Sigmoid colon (tissue), 7 donors: Measurements from ENCODE around the gene ANO4. TPM values are rescaled to one million over a fixed set of nuclear protein-coding genes. Genes with fewer than 3 reads are reported as not detected.
"Not testable (repeated sequence)": the region's sequence is repeated elsewhere in the genome, so short reads cannot be mapped to it uniquely, and the experiment has no call there.

Source experiments
- DNase-seq: peaks from one replicate; pipeline ENCODE4 v3.0.0-alpha.2; 2019
- H3K27ac ChIP-seq, 4 donors: fragments of 200-600 bp; sonication (generic); one replicate each; pipeline ENCODE4 v1.5.1; 2016 to 2019; ENCODE audit warnings: mild to moderate bottlenecking in 1 of 4
- H3K27me3 ChIP-seq, 3 donors: fragments of 200-600 bp; sonication (generic); one replicate each; pipeline ENCODE4 v1.5.1; 2019; ENCODE audit warnings: mild to moderate bottlenecking in 1 of 3
- H3K36me3 ChIP-seq, 4 donors: fragments of 200-600 bp; sonication (generic); one replicate each; pipeline ENCODE4 v1.5.1; 2016 to 2019
- H3K4me1 ChIP-seq, 4 donors: fragments of 200-600 bp; sonication (generic); one replicate each; pipeline ENCODE4 v1.5.1; 2017 to 2019
- H3K4me3 ChIP-seq, 4 donors: fragments of 200-600 bp; sonication (generic); one replicate each; pipeline ENCODE4 v1.5.1; 2017 to 2019; ENCODE audit warnings: mild to moderate bottlenecking in 2 of 4, moderate library complexity in 1 of 4
- H3K9me3 ChIP-seq, 4 donors: fragments of 200-600 bp in 3 of 4; sonication (generic) in 3 of 4; one replicate each; pipeline versions ENCODE4 v1.5.1 to v1.6.1; 2013 to 2019
- EP300 ChIP-seq, 4 donors: sonication (generic); formaldehyde crosslinking; IDR thresholded peaks; one replicate each; pipeline ENCODE4 v1.6.1; 2017; ENCODE audit warnings: antibody characterized with exemption in 4 of 4
- POLR2A ChIP-seq, 2 donors: fragments of 450-650 bp; IDR thresholded peaks; one replicate each; pipeline ENCODE4 v1.6.1; 2016; ENCODE audit warnings: antibody characterized with exemption in 2 of 2, mild to moderate bottlenecking in 2 of 2, moderate library complexity in 2 of 2
- POLR2AphosphoS5 ChIP-seq, 4 donors: sonication (generic); formaldehyde crosslinking; IDR thresholded peaks; one replicate each; pipeline ENCODE4 v1.6.1; 2017; ENCODE audit warnings: antibody characterized with exemption in 4 of 4
- WGBS, 2 donors: extraction: QIAGEN DNeasy Blood & Tissue Kit; methylation state at CpG; one replicate each; pipeline ENCODE4 v1.1.7; 2013; 5-methylcytosine and 5-hydroxymethylcytosine counted together
- intact Hi-C: fragments of 100-400 bp; cut with DNase I; formaldehyde crosslinking; loops from one replicate; pipeline ENCODE4 v1.15.1; 2023
- polyA plus RNA-seq, 3 donors: library from polyadenylated mRNA; stranded (reverse); fragments of 200-250 nt; gene quantifications; one replicate each; pipeline ENCODE4 v1.2.3, GENCODE V29; 2013
- total RNA-seq, 4 donors: library from RNA; depleted of rRNA; stranded (reverse); fragments of >200 nt; gene quantifications; one replicate each; pipeline ENCODE4 v1.1.0, GENCODE V29; 2016
- TF ChIP-seq, protein P1 (sequence below), 4 experiments: fragments of 450-650 bp in 3 of 4; fragments of 200-600 bp in 1 of 4; IDR thresholded peaks; one replicate each; pipeline ENCODE4 v1.5.1; 2016 to 2019; ENCODE audit warnings: antibody characterized with exemption in 4 of 4, mild to moderate bottlenecking in 3 of 4, moderate library complexity in 2 of 4
- donor health status: healthy with polysubstance abuse.
- donor health status: Bipolar disorder and iron deficiency.
- donor health status: healthy.

Gene ANO4
- total and polyA plus RNA-seq, 7 donors = 0.09 to 3.3 (median 0.41) TPM; not detected in 2

DNA sequence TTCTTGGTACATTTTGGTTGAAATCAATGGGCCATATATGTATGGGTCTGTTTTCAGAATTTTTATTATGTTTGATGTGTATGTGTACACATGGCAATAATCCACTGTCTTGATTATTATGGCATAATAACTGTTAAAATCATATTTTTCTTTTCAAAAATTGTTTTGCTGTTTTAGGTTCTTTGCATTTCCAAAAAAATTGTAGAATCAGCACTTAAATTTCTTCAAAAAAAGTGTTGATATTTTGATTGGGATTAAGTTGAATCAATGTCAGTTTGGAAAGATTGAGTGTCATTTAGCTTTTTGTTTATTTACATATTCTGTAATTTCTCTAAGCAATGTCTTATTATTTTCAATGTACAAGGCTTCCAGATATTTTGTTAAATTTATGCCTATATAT lies 261.4 kb downstream of the ANO4 start:
- no peaks in the 10 kb centered on the region for H3K36me3 ChIP-seq
- H3K4me1 ChIP-seq = no peaks in the 10 kb centered on the region
- H3K27me3 ChIP-seq = no peaks in the 10 kb centered on the region
- H3K27ac ChIP-seq = no peak overlapping the region
- peaks cover 0 to 2% (median 0%) of the 10 kb centered on the region in 4 donors for H3K9me3 ChIP-seq
- H3K4me3 ChIP-seq = no peak overlapping the region
- intact Hi-C loops = no loop called here
- DNase-seq = no peak
- TF ChIP-seq EP300 (IDR thresholded peaks at IDR 0.05) (no peak), POLR2AphosphoS5 (IDR thresholded peaks at IDR 0.05) (no peak), POLR2A (IDR thresholded peaks at IDR 0.05) (no peak)
- TF ChIP-seq, protein P1, sequence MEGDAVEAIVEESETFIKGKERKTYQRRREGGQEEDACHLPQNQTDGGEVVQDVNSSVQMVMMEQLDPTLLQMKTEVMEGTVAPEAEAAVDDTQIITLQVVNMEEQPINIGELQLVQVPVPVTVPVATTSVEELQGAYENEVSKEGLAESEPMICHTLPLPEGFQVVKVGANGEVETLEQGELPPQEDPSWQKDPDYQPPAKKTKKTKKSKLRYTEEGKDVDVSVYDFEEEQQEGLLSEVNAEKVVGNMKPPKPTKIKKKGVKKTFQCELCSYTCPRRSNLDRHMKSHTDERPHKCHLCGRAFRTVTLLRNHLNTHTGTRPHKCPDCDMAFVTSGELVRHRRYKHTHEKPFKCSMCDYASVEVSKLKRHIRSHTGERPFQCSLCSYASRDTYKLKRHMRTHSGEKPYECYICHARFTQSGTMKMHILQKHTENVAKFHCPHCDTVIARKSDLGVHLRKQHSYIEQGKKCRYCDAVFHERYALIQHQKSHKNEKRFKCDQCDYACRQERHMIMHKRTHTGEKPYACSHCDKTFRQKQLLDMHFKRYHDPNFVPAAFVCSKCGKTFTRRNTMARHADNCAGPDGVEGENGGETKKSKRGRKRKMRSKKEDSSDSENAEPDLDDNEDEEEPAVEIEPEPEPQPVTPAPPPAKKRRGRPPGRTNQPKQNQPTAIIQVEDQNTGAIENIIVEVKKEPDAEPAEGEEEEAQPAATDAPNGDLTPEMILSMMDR (IDR thresholded peaks at IDR 0.05) = no peak

DNA sequence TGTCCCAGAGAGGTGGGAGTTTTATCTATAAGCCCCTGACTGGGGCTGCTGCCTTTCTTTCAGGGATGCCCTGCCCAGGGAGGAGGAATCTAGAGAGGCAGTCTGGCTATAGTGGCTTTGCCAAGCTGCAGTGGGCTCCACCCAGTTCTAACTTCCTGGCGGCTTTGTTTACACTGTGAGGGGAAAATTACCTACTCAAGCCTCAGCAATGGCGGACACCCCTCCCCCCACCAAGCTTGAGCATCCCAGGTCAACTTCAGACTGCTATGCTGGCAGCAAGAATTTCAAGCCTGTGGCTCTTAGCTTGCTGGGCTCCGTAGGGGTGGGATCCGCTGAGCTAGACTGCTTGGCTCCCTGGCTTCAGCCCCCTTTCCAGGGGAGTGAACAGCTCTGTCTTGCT lies 267.9 kb downstream of the ANO4 start:
- H3K27me3 ChIP-seq, intact Hi-C loops, H3K4me1 ChIP-seq, DNase-seq, H3K4me3 ChIP-seq, H3K36me3 ChIP-seq, H3K27ac ChIP-seq, H3K9me3 ChIP-seq: not testable (repeated sequence)
- 58 to 82% methylated on average over 4 of the region's 4 CpGs for WGBS, 2 donors

DNA sequence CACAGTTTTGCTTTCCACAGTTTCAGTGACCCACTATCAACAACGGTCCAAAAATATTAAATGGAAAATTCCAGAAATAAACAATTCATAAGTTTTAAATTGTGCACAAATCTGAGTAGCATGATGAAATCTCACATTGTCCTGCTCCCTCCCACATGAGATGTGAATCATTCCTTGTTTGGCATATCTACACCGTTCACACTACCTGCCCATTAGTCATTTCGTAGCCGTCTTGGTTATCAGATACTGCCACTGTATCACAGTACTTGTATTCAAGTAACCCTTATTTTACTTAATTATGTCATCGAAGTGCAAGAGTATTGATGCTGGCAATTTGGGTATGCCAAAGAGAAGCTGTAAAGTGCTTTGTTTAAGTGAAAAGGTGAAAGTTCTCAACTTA lies 270.1 kb downstream of the ANO4 start:
- no peak for DNase-seq
- TF ChIP-seq EP300 (IDR thresholded peaks at IDR 0.05) (no peak), POLR2AphosphoS5 (IDR thresholded peaks at IDR 0.05) (no peak), POLR2A (IDR thresholded peaks at IDR 0.05) (no peak)
- TF ChIP-seq, protein P1 (IDR thresholded peaks at IDR 0.05) = no peak
- Histone ChIP-seq H3K27ac (no peak overlapping the region), H3K4me3 (no peak overlapping the region), H3K9me3 (peaks cover 0 to 3% (median 0%) of the 10 kb centered on the region in 4 donors), H3K36me3 (no peaks in the 10 kb centered on the region), H3K27me3 (no peaks in the 10 kb centered on the region), H3K4me1 (no peaks in the 10 kb centered on the region)
- 93% methylated on average over 5 of the region's 5 CpGs for WGBS, 2 donors
- intact Hi-C loops = no loop called here

DNA sequence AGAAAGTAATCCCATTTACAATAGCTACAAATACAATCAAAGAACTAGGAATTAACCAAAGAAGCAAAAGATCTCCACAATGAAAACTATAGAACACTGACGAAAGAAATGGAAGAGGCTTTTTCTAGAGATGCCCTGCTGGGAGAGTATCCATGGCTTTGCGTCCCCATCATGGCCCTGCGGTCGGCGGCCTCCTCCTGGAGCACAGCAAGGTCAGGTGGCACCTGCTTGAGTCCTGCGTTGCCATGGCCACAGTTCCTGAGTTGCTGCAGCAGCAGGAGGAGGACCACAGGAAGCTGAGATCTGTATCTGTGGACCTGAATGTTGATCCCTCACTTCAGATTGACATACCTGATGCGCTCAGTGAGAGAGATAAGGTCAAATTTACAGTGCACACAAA lies 271.9 kb downstream of the ANO4 start:
- Histone ChIP-seq H3K9me3 (peaks cover 0 to 3% (median 0%) of the 10 kb centered on the region in 4 donors), H3K27me3 (no peaks in the 10 kb centered on the region), H3K27ac (no peak overlapping the region), H3K4me3 (no peak overlapping the region), H3K4me1 (no peaks in the 10 kb centered on the region), H3K36me3 (no peaks in the 10 kb centered on the region)
- WGBS, 2 donors = 92% methylated on average over 7 of the region's 7 CpGs
- TF ChIP-seq POLR2AphosphoS5 (IDR thresholded peaks at IDR 0.05) (no peak), EP300 (IDR thresholded peaks at IDR 0.05) (no peak), POLR2A (IDR thresholded peaks at IDR 0.05) (no peak)
- TF ChIP-seq, protein P1 (IDR thresholded peaks at IDR 0.05) = no peak
- intact Hi-C loops = no loop called here
- no peak for DNase-seq

DNA sequence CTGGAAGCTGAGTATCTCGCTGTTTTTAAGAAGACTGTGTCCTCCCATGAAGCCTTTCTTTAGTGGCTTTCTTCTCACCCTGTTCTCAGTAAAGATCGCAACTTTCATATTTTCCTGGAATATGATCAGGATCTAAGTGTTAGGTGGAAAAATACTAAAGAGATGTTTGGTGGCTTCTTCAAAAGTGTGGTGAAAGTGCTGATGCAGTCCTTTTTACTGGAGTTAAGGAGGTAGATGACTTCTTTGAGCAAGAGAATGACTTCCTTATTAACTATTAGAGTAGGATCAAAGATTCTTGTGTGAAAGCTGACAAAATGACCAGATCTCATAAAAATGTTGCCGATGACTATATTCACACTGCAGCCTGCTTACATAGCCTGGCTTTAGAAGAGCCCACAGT lies 273.8 kb downstream of the ANO4 start:
- 92 to 94% methylated on average over 3 of the region's 3 CpGs for WGBS, 2 donors
- H3K4me3 ChIP-seq = no peak overlapping the region
- TF ChIP-seq POLR2AphosphoS5 (IDR thresholded peaks at IDR 0.05) (no peak), POLR2A (IDR thresholded peaks at IDR 0.05) (no peak), EP300 (IDR thresholded peaks at IDR 0.05) (no peak)
- TF ChIP-seq, protein P1 (IDR thresholded peaks at IDR 0.05) = no peak
- intact Hi-C loops = no loop called here
- H3K9me3 ChIP-seq = no peaks in the 10 kb centered on the region
- H3K27me3 ChIP-seq = no peaks in the 10 kb centered on the region
- H3K27ac ChIP-seq = no peak overlapping the region
- H3K36me3 ChIP-seq = no peaks in the 10 kb centered on the region
- H3K4me1 ChIP-seq = no peaks in the 10 kb centered on the region
- no peak for DNase-seq
